Colon (tissue), 2 donors: ENCODE data around the gene SETD1A.

ENCODE experiments used
- FAIRE-seq: peaks from 2 replicates; lab custom pipeline; 2012; peaks lifted over from hg19 to GRCh38; lab: Jason Lieb, UNC
- donor health status: control.
- donor health status: control.

The SETD1A gene

GRCh38 chr16:30983898-30984610, 26.5 kb downstream of the SETD1A start:
- no peak for FAIRE-seq

- no peak for FAIRE-seq
These were observed 27.3 kb downstream of the SETD1A start, which contains the start of gene HSD3B7 for GRCh38 chr16:30984669-30985400. TSS of gene HSD3B7 (plus strand) at chr16:30985207. CDS start at chr16:30985659, 452 bp downstream.

- FAIRE-seq: no peak
These were observed 28.0 kb downstream of the SETD1A start for GRCh38 chr16:30985401-30986128.

GRCh38 chr16:30986129-30986991, 28.8 kb downstream of the SETD1A start:
- no peak for FAIRE-seq

- no peak for FAIRE-seq
These were observed 30.1 kb downstream of the SETD1A start for GRCh38 chr16:30987581-30988190.

GRCh38 chr16:30989469-30990047, 32.0 kb downstream of the SETD1A start:
- FAIRE-seq: no peak

- FAIRE-seq: no peak
These were observed 32.6 kb downstream of the SETD1A start for GRCh38 chr16:30990105-30990504.

- no peak for FAIRE-seq
These were observed 33.5 kb downstream of the SETD1A start for GRCh38 chr16:30991052-30991451.

- FAIRE-seq: no peak
These were observed 34.8 kb downstream of the SETD1A start for GRCh38 chr16:30992276-30992780.

- FAIRE-seq: no peak
These were observed 35.6 kb downstream of the SETD1A start for GRCh38 chr16:30992931-30993816.

- FAIRE-seq: no peak
These were observed 38.4 kb downstream of the SETD1A start for GRCh38 chr16:30995927-30996323.

GRCh38 chr16:30996324-30996984, 38.9 kb downstream of the SETD1A start:
- no peak for FAIRE-seq

- FAIRE-seq: no peak
These were observed 39.6 kb downstream of the SETD1A start for GRCh38 chr16:30996985-30997724.

GRCh38 chr16:30997725-30998711, 40.5 kb downstream of the SETD1A start:
- no peak for FAIRE-seq

GRCh38 chr16:30998852-30999761, 41.6 kb downstream of the SETD1A start:
- no peak for FAIRE-seq
